ENCODE measurements around the gene POLRMT. TPM values are rescaled to one million over a fixed set of nuclear protein-coding genes. Genes with fewer than 3 reads are reported as not detected.

The POLRMT gene
- total RNA-seq, 1 donor: 50.9 TPM

GRCh38 chr19:663682-664117 is 30.4 kb upstream of the POLRMT start:
- no peak for DNase-seq (ENCODE audit: low read depth in 2 of 3, low spot score in 2 of 3)

- peak; percentile 85 to 88 (median 86) for DNase-seq (ENCODE audit: low read depth in 2 of 3, low spot score in 2 of 3)
These were observed 29.8 kb upstream of the POLRMT start, which contains the start of gene RNF126 for GRCh38 chr19:662962-663681. Gene RNF126 (minus strand): TSS chr19:663214. CDS start chr19:663121, 93 bp downstream.

GRCh38 chr19:662207-662961 is 29.0 kb upstream of the POLRMT start:
- peak in 2 of 3 donors; percentile 55 to 69 for DNase-seq (ENCODE audit: low read depth in 2 of 3, low spot score in 2 of 3)

- DNase-seq (ENCODE audit: low read depth in 2 of 3, low spot score in 2 of 3): peak; percentile 41 to 75 (median 58)
These were observed 28.3 kb upstream of the POLRMT start for GRCh38 chr19:661427-662196.

GRCh38 chr19:660793-661426 is 27.6 kb upstream of the POLRMT start:
- DNase-seq (ENCODE audit: low read depth in 2 of 3, low spot score in 2 of 3): no peak

- DNase-seq (ENCODE audit: low read depth in 2 of 3, low spot score in 2 of 3): no peak
These were observed 25.8 kb upstream of the POLRMT start for GRCh38 chr19:658916-659839.

GRCh38 chr19:658059-658839 is 24.9 kb upstream of the POLRMT start:
- DNase-seq (ENCODE audit: low read depth in 2 of 3, low spot score in 2 of 3): no peak

GRCh38 chr19:657611-658010 is 24.3 kb upstream of the POLRMT start:
- DNase-seq (ENCODE audit: low read depth in 2 of 3, low spot score in 2 of 3): no peak

- DNase-seq (ENCODE audit: low read depth in 2 of 3, low spot score in 2 of 3): no peak
These were observed 23.6 kb upstream of the POLRMT start for GRCh38 chr19:656751-657559.

GRCh38 chr19:655691-656090 is 22.4 kb upstream of the POLRMT start:
- no peak for DNase-seq (ENCODE audit: low read depth in 2 of 3, low spot score in 2 of 3)

- DNase-seq (ENCODE audit: low read depth in 2 of 3, low spot score in 2 of 3): no peak
These were observed 20.1 kb upstream of the POLRMT start for GRCh38 chr19:653425-653824.

GRCh38 chr19:652467-653389 is 19.4 kb upstream of the POLRMT start:
- DNase-seq (ENCODE audit: low read depth in 2 of 3, low spot score in 2 of 3): no peak

- DNase-seq (ENCODE audit: low read depth in 2 of 3, low spot score in 2 of 3): no peak
These were observed 18.7 kb upstream of the POLRMT start for GRCh38 chr19:651991-652390.

- no peak for DNase-seq (ENCODE audit: low read depth in 2 of 3, low spot score in 2 of 3)
These were observed 17.9 kb upstream of the POLRMT start for GRCh38 chr19:651114-651818.

- no peak for DNase-seq (ENCODE audit: low read depth in 2 of 3, low spot score in 2 of 3)
These were observed 16.8 kb upstream of the POLRMT start for GRCh38 chr19:650121-650520.
